Measurements from ENCODE around the gene HMBS.

The HMBS gene

GRCh38 chr11:119067371-119068222 is 17.1 kb upstream of the HMBS start, which contains the start of gene VPS11:
TSS of gene VPS11 (plus strand) at chr11:119067818. CDS start at chr11:119067824, 6 bp downstream.
- peak within 1 kb of the TSS; percentile 97 for H3K4me3 ChIP-seq (ENCODE audit: low read depth, low read length)

DNA sequence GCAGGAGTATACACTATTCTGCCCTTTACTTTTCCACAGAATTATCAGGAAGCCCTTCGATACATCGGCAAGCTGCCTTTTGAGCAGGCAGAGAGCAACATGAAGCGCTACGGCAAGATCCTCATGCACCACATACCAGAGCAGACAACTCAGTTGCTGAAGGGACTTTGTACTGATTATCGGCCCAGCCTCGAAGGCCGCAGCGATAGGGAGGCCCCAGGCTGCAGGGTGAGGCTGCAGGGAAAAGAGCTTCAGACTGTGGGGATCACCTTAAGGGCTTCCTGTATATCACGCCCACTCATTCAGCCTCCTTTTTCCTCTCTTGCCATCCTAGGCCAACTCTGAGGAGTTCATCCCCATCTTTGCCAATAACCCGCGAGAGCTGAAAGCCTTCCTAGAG is 6.8 kb upstream of the HMBS start:
- H3K4me3 ChIP-seq (ENCODE audit: low read depth, low read length) = no peak overlapping the region

- no peak overlapping the region for H3K4me3 ChIP-seq (ENCODE audit: low read depth, low read length)
These were observed 5.8 kb upstream of the HMBS start for GRCh38 chr11:119078675-119079420.

GRCh38 chr11:119081682-119082260 is 2.9 kb upstream of the HMBS start:
- H3K4me3 ChIP-seq (ENCODE audit: low read depth, low read length) = no peak overlapping the region

GRCh38 chr11:119085437-119085847 is 761 bp downstream of the HMBS start:
- peak overlapping the region; percentile 94 for H3K4me3 ChIP-seq (ENCODE audit: low read depth, low read length)

DNA sequence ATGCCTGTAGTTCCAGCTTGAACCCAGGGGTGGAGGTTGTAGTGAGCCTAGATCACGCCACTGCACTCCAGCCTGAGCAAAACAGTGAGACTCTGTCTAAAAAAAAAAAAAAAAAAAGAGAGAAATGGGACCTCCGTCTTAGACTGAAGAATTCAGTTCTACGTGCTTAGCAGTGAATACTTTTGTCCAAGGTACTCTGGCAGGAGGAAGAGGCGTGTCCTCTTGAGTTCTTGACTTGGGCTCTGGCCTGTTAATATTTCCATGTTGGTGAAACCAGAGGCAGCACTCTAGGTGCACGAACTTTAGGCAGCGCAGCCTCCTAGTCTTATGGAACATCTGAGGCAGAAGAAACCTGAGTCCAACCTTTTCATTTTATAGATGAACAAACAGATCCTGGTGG is 2.4 kb downstream of the HMBS start:
- H3K4me3 ChIP-seq (ENCODE audit: low read depth, low read length) = no peak overlapping the region

- H3K4me3 ChIP-seq (ENCODE audit: low read depth, low read length) = no peak overlapping the region
These were observed 3.1 kb downstream of the HMBS start for GRCh38 chr11:119087747-119088241.

- H3K4me3 ChIP-seq (ENCODE audit: low read depth, low read length) = no peak overlapping the region
These were observed 3.7 kb downstream of the HMBS start for GRCh38 chr11:119088406-119088805.

GRCh38 chr11:119089319-119089718 is 4.6 kb downstream of the HMBS start:
- no peak overlapping the region for H3K4me3 ChIP-seq (ENCODE audit: low read depth, low read length)

DNA sequence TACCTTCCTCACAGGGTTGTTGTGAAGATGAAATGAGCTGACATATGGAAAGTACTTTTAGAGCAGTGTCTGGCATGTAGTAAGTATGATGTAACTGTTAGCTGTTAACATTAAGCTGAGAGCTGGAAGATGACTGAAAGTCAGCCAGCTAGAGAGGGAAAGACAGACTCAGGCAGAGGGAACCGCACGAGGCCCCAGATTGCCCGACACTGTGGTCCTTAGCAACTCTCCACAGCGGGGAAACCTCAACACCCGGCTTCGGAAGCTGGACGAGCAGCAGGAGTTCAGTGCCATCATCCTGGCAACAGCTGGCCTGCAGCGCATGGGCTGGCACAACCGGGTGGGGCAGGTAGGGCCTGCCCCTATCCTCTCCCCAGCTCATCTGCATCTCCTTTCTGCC is 6.5 kb downstream of the HMBS start:
- H3K4me3 ChIP-seq (ENCODE audit: low read depth, low read length) = no peak overlapping the region

- H3K4me3 ChIP-seq (ENCODE audit: low read depth, low read length) = no peak overlapping the region
These were observed 7.5 kb downstream of the HMBS start for GRCh38 chr11:119091966-119092879.

GRCh38 chr11:119092880-119093842 is 8.5 kb downstream of the HMBS start:
- peak overlapping the region; percentile 83 for H3K4me3 ChIP-seq (ENCODE audit: low read depth, low read length)

DNA sequence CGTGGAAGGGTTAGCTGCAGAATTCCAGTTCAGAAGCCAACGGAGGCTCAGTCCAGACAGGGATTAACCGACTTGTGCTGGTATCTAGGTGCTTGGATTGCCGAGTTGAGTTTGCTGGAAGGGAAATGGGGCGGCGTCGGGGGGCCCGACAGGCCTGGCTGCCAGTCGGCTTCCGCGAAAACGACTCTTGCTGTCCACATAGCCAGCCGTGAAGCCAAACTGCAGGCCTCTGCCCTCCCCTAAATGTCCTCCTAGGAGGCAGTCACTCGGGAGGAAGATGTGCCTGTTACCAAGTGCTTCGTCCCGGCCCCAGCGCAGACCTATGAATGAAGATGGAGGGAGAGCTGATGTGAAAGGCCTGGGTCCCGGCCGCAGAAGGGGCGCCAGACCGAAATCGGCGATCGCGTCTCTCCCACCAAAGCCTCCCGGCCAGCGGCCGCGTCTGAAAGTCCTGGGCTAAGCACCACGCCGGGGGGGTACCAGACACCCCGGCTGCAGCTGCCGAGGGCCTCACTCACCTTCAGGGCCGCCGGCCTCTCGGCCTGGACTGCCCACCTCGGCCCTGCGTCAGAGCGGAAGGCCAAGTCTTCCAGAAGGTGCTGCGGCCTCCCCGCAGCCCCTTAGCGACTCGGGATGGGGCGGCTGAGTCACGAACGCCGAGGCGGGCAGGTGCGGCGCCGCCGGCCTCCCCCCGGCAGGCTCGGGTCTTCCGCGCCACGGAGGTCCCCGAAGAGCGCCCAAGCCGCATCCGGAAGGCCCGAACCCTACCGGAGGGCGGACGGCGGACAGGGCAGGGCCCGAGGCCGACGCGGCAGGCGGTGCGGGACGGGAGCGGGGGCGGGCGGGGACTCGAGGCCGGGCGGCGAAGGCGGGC is 9.5 kb downstream of the HMBS start:
- peak overlapping the region; percentile 83 for H3K4me3 ChIP-seq (ENCODE audit: low read depth, low read length)

GRCh38 chr11:119094816-119095065 is 10.1 kb downstream of the HMBS start:
- H3K4me3 ChIP-seq (ENCODE audit: low read depth, low read length) = peak overlapping the region; percentile 83

- H3K4me3 ChIP-seq (ENCODE audit: low read depth, low read length) = peak overlapping the region; percentile 83
These were observed 10.6 kb downstream of the HMBS start for GRCh38 chr11:119095066-119095880.

- H3K4me3 ChIP-seq (ENCODE audit: low read depth, low read length) = no peak overlapping the region
These were observed 15.0 kb downstream of the HMBS start for GRCh38 chr11:119099711-119100110.

GRCh38 chr11:119100246-119100970 is 15.7 kb downstream of the HMBS start:
- peak overlapping the region; percentile 94 for H3K4me3 ChIP-seq (ENCODE audit: low read depth, low read length)

All from iPS-11a (cell line).